Stimulated activated CD4-positive, alpha-beta T cell treated with anti-CD3 and anti-CD28 coated beads, TNF-alpha, amount 100 ng/mL, for 48 hours (primary cell): Measurements from ENCODE around the gene MLLT3.
"Not testable (repeated sequence)": the region's sequence is repeated elsewhere in the genome, so short reads cannot be mapped to it uniquely, and the experiment has no call there.

Experiments
- DNase-seq, 3 donors: peaks; one replicate each; pipeline ENCODE4 v3.0.0-alpha.2; 2020; ENCODE audit warnings: low read depth in 3 of 3

MLLT3 gene

GRCh38 chr9:20622330-20623020 lies at the start of gene MLLT3:
Gene MLLT3, minus strand, starts transcription at chr9:20622499.
- peak; percentile 93 to 94 (median 94) for DNase-seq

DNA sequence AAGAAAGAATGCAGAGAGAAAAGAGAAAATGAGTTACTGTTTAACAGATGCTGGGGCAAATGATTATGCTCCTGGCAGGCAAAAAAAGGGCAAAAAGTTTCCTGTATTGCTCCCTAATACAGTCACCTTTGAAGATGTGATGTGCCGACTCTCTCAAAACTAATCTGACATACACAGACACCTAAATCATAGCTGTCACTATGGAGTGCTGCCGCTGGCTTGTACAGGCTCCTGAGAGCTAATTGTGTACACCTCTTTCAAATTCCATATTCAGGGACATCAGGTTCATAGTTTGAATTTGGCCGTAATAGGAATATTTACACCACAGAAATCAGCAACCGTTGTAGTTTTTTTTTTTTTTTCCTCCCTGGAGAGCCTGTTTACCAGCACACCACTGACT lies 49.3 kb upstream of the MLLT3 start:
- no peak for DNase-seq

DNA sequence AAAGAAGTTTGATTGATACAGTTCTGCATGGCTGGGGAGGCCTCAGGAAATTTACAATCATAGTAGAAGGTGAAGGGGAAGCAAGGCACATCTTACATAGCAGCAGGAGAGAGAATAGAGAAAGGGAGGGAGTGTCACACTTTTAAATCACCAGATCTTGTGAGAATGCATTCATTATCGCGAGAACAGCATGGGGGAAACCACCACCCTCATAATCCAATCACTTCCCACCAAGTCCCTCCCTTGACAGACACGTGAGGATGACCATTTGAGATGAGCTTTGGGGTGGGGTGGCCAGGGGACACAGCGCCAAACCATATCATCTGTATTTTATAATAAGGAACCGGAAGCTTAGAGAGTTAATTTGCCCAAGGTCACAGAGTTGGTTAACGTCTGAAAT lies 48.1 kb upstream of the MLLT3 start:
- no peak for DNase-seq

- no peak for DNase-seq
Observed at GRCh38 chr9:20664501-20664900, 42.2 kb upstream of the MLLT3 start.

DNA sequence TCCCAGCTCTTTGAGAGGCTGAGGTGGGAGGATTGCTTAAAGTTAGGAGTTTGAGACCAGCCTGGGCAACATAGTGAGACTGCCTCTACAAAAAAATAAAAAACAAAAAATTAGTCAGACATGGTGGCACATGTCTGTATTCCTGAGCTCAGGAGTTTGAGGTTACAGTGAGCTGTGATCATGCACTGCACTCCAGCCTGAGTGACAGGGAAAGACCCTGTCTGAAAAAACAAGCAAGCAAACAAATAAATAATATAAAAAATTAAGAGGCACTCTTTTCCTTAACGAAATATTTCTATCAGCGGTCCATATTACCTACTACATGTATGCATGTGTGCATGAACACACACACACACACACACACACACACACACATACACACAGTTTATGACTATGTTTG lies 40.8 kb upstream of the MLLT3 start:
- DNase-seq, result no peak

DNA sequence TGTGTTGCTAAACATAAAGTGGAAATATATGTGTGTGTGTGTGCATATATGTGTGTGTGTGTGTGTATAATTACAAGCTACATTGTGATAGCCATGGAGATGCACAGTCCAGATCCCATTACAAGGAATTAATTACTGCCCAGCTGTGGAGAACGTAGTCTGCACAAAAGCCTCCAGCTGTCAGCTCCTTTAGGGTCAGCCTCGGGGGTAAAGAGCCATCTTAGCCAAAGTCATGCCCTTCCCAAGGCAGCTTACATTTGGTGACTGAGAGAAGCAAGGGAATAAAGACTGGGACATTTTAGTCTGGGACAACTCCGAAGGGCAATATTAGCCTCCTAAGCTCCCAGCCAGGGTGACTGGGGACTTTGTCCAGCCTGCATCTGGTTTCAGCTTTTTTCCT lies 39.9 kb upstream of the MLLT3 start:
- DNase-seq, result no peak

DNA sequence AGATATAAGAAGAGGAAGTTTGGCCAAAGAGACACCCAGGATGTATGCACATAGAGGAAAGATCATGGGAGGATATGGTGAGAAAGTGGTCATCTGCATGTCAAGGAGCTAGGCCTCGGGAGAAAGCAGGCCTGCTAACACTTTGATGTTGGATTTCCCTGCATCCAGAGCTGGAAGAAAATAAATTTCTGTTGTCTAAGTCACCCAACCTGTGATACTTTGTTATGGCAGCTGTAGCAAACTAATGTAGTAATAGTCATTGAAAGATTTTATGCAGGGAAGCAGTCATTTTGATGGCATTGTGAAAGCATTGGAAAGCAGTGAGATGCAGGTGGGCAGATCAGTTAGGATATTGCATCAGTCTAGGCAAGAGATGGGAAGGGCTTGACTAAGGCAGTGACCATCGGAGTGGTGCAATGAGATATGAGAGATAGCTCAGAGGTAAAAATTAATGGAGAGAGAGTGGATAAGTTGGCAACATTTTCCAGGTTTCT lies 37.2 kb upstream of the MLLT3 start:
- DNase-seq, result no peak

DNA sequence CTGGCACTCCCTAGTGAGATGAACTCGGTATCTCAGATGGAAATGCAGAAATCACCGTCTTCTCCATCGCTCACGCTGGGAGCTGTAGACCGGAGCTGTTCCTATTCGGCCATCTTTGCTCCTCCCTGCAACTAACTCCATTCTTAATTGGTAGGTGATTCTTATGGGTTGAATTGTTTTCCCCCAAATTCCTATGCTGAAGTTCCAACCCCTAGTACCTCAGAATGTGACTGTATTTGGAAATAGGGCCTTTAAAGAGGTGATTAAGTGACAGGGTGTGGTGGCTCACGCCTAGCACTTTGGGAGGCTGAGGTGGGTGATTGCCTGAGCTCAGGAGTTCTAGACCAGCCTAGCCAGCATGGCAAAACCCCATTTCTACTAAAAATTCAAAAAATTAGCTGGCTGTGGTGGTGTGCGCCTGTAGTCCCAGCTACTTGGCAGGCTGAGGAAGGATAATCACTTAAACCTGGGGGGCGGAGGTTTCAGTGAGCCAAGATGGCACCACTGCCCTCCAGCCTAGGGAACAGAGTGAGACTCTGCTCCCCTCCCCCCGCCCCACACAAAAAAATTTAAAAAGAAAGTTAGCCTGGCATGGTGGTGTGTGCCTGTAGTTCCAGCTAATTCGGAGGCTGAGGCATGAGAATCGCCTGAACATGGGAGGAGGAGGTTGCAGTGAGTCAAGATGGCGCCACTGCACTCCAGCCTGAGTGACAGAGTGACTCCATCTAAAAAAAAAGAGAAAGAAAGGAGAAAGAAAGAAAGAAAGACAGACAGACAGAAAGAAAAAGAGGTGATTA lies 36.6 kb upstream of the MLLT3 start:
- DNase-seq, result no peak

- DNase-seq, result not testable (repeated sequence)
Observed at GRCh38 chr9:20658246-20658667, 36.0 kb upstream of the MLLT3 start.

DNA sequence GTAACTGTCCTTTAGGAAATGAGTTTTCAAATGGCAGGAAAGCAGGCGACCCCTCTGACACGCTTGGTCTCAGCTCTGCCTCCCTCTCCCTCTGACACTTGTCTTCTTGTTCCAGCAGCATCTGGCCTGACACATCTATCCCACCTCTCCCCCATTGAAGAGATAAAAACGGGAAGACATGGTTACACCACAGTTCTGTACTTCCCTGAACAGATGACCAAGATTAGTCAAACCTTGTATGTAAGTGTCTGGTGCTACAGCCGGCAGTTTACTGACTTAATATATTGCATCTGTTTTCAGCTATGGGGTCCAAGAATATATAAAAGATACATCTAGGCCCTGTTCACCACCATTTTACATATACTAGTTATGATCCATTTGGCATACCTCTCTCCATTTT lies 29.6 kb upstream of the MLLT3 start:
- DNase-seq, result no peak

GRCh38 chr9:20650750-20651299 lies 28.5 kb upstream of the MLLT3 start:
- DNase-seq, result no peak

GRCh38 chr9:20650313-20650712 lies 28.0 kb upstream of the MLLT3 start:
- DNase-seq, result no peak

DNA sequence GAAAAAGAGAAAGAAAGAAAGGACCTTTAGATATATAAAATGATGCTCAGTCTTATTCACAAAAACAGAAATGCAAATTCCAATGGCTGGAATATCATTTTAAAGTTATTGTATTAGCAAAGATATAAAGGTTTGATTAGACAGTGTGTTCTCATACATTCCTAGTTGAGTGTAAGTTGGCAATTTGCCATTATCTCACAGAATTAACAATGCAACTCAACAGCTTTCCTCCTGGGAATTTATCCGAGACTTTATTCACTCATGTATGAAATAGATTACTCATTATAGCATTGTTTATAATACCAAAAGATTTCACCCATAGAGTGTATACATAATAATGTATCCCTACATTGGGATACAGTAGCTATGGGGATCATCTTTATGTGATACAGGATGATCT lies 27.1 kb upstream of the MLLT3 start:
- no peak for DNase-seq

DNA sequence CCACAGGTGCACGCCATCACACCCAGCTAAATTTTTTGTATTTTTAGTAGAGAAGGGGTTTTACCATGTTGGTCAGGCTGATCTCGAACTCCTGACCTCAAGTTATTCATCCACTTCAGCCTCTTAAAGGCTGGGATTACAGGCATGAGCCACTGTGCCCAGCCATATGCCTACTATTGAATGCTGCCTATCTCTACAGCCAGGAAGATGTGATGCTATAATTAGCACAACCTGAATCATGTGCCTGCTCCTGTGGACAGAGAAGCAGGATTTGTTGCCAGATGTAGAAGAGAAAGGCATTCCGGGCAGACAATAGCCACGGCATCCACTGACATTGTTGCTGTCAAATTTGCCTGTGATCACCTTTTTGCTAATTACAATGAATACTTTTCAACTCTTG lies 24.4 kb upstream of the MLLT3 start:
- no peak for DNase-seq

GRCh38 chr9:20643660-20644059 lies 21.4 kb upstream of the MLLT3 start:
- DNase-seq, result no peak

DNA sequence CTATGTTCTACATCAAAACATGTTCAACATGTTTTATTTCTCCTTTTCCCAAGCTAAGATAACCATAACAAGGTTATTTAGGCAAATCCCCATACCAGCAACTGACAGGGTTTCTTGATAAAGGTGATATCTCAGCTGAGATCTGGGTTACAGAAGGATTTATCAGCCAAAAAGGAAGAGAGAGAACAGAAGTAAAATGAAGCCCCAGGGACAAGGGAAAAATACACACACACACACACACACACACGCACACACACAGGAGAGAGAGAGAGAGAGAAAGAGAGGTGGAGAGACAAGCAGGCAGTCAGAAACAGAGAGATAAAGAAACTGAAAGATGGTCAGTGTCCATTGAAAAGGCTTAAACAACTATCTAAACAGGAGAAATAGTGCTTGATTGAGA lies 19.7 kb upstream of the MLLT3 start:
- no peak for DNase-seq

DNA sequence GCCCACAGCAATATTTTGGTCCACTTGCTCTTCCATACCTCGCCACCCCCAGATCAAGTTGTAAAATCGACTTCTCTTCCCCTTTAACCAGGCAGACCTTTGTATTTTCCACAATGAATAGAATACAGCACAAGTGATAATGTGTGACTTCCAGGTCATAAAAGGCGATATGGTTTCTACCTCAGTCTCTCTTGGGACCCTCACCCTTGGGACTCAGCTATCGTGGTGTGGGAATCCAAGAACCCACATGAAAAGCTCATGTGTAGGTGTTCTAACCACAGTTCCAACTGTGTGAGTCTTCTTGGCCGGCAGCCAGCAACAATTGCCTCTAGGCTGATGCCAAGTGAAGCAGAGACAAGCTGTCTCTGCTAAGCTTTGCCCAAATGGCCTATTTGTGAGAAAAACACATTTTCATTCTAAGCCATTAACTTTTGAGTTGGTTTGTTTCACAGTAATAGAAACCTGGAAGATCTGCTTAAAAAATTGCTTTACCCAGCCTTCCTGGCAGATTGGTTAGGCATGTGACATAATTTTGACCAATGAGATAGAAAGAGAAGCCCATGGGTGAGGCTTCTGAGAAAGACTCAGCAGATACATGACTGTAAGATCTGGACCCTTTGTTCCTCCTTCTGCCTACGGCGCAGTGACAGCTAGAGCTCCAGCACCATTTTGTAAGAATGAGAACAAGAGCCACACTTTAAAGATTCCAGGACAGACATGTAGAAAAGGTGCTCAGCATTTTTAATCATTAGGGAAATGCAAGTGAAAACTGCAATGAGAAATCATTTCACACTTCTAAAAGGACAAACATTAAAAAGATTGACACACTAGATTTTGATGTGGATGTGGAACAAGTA lies 18.3 kb upstream of the MLLT3 start:
- DNase-seq, result peak in 2 of 3 donors; percentile 46 to 72

GRCh38 chr9:20636888-20637440 lies 14.7 kb upstream of the MLLT3 start:
- DNase-seq, result no peak

DNA sequence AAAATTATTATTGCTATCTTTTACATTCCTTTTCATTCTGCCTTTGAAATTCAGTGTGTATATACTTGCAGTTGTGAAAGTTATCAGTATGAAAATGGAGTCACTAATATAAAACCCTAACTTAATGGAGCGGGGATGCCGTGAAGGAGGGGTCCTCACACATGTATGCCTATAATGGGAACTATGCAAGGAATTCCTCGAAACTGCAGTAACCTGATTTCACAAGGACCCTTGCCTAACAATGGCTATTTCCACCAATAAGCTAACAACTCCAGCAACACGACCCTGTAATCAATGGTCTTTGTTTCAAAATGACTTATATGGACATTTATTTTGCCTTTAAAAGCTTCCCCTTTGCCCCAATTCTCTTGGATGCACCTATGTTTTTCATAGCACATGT lies 12.6 kb upstream of the MLLT3 start:
- no peak for DNase-seq

DNA sequence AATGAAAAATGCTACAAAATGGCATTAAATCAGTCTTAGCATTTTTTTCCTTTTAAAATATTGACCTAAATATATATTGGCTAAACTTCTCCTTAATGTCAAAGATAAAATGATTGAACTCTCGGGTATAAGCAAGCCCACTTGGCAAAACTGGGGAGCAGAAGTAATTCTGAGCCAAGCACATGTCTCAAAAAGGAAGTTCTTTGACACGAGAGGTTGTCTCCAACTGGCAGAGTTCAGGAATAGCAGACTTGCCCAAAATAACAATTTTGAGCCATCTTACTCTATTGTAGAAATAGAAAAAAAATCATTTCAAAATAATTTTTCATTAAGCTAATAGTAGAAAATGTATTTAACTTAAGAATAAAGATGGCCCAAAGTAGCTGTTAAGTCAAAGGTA lies 10.4 kb upstream of the MLLT3 start:
- no peak for DNase-seq

DNA sequence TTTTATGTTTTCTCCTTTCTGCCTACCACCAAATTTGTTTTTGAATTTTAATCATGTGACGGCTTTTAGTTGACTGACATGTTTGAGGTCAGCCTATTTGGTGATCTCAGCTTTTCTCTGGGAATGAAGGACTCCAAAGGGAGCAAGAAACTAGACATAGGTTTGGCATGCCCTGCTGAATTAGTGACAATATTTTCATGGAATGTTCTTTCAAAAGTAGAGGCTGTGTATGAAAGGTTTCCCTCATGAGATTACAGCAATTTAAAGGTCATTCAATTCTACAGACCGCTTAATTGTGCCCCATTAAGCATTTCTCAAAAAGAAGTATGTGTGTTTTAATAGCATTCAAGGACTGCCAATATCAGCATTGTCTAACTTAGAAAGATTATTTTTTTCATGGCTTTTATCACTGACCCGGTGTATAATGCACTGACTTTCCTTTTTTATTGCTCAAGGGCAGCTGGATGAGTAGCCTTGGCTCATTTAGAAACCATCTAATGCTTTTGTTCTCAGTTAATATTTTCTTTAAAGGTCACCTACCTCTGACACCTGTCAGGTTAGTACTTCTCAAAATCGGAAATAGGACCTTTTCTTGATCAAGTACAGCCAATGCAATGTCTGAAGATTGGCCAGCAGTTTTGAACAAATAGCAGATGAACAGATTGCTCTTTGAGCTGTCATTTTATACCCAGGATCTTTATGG lies 8.1 kb upstream of the MLLT3 start:
- no peak for DNase-seq
